OCI-LY3 (cell line): ENCODE measurements around the gene HOXA6.

ENCODE experiments used
- H2AFZ ChIP-seq: fragments of 200-600, 300-600 bp; shearing (Covaris generic); 2 replicates; pipeline ENCODE4 v1.6.0; 2014; ENCODE audit warnings: antibody characterized with exemption, low read depth, low read length
- H3K27ac ChIP-seq: fragments of 200-600, 300-600 bp; sonication (generic); 2 replicates; pipeline ENCODE4 v1.5.1; 2014; ENCODE audit warnings: mild to moderate bottlenecking, low read length, moderate library complexity, mixed read lengths
- H3K27me3 ChIP-seq: fragments of 200-600, 300-600 bp; sonication (generic); 2 replicates; pipeline ENCODE4 v1.6.1; 2014; ENCODE audit warnings: low read depth, low read length, mixed read lengths
- H3K36me3 ChIP-seq: fragments of 200-600, 300-600 bp; sonication (generic); replicated peaks from 2 replicates; pipeline ENCODE3; 2014; ENCODE audit warnings: low read depth, low read length, mixed read lengths
- H3K4me1 ChIP-seq: fragments of 300-600, 200-600 bp; sonication (generic); 2 replicates; pipeline ENCODE4 v1.6.1; 2014; ENCODE audit warnings: low read length, mixed read lengths
- H3K4me2 ChIP-seq: fragments of 200-600, 300-600 bp; sonication (generic); 2 replicates; pipeline ENCODE4 v1.6.1; 2014; ENCODE audit warnings: low read length, mixed read lengths
- H3K4me3 ChIP-seq: fragments of 300-600, 200-600 bp; sonication (generic); 2 replicates; pipeline ENCODE4 v1.5.1; 2014; ENCODE audit warnings: antibody characterized with exemption, mild to moderate bottlenecking, low read length, moderate library complexity
- H3K79me2 ChIP-seq: fragments of 300-600, 200-600 bp; shearing (Covaris generic); 2 replicates; pipeline ENCODE4 v1.6.1; 2014; ENCODE audit warnings: mild to moderate bottlenecking, low read length, mixed read lengths
- H3K9ac ChIP-seq: fragments of 300-600, 200-600 bp; shearing (Covaris generic); 2 replicates; pipeline ENCODE4 v1.6.0; 2014; ENCODE audit warnings: mild to moderate bottlenecking, low read length, moderate library complexity
- H3K9me3 ChIP-seq: fragments of 200-600, 300-600 bp; shearing (Covaris generic); 2 replicates; pipeline ENCODE4 v1.6.1; 2014; ENCODE audit warnings: low read length, mixed read lengths; ENCODE audit not compliant: insufficient read depth
- H4K20me1 ChIP-seq: fragments of 200-600, 300-600 bp; sonication (generic); 2 replicates; pipeline ENCODE4 v1.6.1; 2016; ENCODE audit warnings: low read length, mixed read lengths; ENCODE audit not compliant: insufficient read depth
- EZH2phosphoT487 ChIP-seq: fragments of 200-600 bp; shearing (Covaris generic); IDR thresholded peaks from 2 replicates; pipeline ENCODE4 v1.6.1; 2018; ENCODE audit warnings: antibody characterized with exemption, mixed run types, low read depth
- TF ChIP-seq, protein P1 (sequence below): fragments of 200-600, 300-600 bp; sonication (generic); IDR thresholded peaks from 2 replicates; pipeline ENCODE4 v1.5.1; 2014; ENCODE audit warnings: antibody characterized with exemption, low read length, low read depth

HOXA6 gene

DNA sequence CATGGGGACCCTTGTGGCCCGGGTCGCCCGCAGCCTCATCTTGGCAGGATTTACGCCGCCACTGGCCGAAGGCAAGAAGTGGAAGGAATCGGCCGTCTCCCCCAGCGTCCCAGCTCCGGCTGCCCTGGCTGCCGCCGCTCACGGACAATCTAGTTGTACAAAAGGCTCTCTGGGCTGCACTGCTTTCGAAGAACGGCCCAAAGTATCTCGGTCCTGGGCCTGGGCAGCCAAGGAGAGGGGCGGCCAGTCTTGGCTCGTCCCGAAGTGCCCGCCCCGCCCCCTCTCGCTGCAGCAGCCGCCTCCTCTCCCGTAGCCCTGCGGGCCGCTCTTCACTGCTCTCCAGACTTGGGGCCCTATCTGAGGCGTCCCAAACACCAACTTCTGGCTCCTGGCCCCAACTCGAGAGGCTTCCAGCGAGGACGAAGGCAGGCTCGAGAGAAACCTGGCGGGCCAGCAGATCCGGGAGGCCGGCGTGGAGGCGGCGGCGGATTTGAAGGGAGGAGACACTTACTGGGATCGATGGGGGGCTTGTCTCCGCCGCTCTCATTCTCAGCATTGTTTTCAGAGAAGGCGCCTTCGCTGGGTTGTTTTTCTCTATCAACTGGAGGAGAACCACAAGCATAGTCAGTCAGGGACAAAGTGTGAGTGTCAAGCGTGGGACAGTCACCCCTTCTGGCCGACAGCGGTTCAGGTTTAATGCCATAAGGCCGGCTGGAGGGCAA, 17.0 kb upstream of the HOXA6 start:
- H3K9me3 ChIP-seq = no peaks in the 10 kb centered on the region
- no peaks in the 10 kb centered on the region for H4K20me1 ChIP-seq
- 0 out of 2 replicates have a peak, but pooled peaks cover 5% of the 10 kb centered on the region for H3K4me1 ChIP-seq
- no peak overlapping the region for H3K27ac ChIP-seq
- H3K27me3 ChIP-seq = no peaks in the 10 kb centered on the region
- no peaks in the 10 kb centered on the region for H3K36me3 ChIP-seq
- TF ChIP-seq, protein P1, sequence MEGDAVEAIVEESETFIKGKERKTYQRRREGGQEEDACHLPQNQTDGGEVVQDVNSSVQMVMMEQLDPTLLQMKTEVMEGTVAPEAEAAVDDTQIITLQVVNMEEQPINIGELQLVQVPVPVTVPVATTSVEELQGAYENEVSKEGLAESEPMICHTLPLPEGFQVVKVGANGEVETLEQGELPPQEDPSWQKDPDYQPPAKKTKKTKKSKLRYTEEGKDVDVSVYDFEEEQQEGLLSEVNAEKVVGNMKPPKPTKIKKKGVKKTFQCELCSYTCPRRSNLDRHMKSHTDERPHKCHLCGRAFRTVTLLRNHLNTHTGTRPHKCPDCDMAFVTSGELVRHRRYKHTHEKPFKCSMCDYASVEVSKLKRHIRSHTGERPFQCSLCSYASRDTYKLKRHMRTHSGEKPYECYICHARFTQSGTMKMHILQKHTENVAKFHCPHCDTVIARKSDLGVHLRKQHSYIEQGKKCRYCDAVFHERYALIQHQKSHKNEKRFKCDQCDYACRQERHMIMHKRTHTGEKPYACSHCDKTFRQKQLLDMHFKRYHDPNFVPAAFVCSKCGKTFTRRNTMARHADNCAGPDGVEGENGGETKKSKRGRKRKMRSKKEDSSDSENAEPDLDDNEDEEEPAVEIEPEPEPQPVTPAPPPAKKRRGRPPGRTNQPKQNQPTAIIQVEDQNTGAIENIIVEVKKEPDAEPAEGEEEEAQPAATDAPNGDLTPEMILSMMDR = no peak
- no peak for TF ChIP-seq EZH2phosphoT487
- no peak overlapping the region for H3K4me2 ChIP-seq
- no peaks in the 10 kb centered on the region for H3K79me2 ChIP-seq
- H3K9ac ChIP-seq = no peak overlapping the region
- no peak overlapping the region for H2AFZ ChIP-seq
- no peak overlapping the region for H3K4me3 ChIP-seq

DNA sequence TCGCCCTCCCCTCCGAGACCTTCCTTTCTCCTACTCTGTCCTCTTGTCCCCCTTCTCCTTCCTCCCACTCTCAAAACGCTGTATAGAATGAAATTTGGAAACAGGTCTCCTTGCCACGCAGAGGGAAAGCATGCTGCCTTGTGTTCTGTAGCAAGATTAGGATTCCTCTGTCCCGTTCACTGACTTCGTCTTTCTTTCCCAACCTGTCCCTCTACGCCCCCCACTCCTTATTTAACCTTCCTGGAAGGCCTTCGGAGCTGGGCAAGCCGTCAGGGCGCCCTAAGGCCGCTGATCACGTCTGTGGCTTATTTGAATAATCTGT, 16.4 kb upstream of the HOXA6 start:
- TF ChIP-seq EZH2phosphoT487 = no peak
- TF ChIP-seq, protein P1 = no peak
- H3K4me2 ChIP-seq = no peak overlapping the region

DNA sequence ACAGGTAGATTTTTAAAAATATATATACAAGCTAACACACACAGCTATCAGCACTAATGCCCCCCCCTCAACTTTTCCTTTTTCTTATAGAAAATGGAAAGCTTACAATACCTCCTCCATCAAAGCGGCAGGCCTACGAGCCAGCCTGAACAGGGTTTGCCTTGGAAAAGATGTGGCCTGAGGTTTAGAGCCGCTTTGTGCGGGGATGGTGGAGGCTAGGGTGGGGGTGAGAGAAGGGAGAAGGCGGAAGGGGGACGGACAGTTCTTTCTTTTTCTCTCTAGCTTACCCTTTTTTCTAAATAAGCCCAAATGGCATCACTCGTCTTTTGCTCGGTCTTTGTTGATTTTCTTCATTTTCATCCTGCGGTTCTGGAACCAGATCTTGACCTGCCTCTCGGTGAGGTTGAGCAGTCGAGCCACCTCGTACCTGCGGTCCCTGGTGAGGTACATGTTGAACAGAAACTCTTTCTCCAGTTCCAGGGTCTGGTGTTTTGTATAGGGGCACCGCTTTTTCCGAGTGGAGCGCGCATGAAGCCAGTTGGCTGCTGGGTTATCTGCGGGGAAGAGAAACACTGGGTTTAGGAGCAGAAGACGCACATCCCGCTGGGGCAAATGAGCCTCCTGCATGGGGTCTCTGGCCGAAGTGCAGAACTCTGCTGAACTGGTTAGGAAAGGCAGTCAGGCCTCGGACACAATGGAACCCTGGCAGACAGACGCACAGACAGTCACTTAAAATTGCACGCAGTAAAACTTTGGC, 15.9 kb upstream of the HOXA6 start:
- H3K4me2 ChIP-seq = no peak overlapping the region
- H3K36me3 ChIP-seq = no peaks in the 10 kb centered on the region
- no peaks in the 10 kb centered on the region for H3K9me3 ChIP-seq
- TF ChIP-seq, protein P1 = no peak
- no peak for TF ChIP-seq EZH2phosphoT487
- H3K9ac ChIP-seq = no peak overlapping the region
- H3K27ac ChIP-seq = no peak overlapping the region
- no peak overlapping the region for H3K4me3 ChIP-seq
- 0 out of 2 replicates have a peak, but pooled peaks cover 5% of the 10 kb centered on the region for H3K4me1 ChIP-seq
- no peaks in the 10 kb centered on the region for H4K20me1 ChIP-seq
- no peaks in the 10 kb centered on the region for H3K79me2 ChIP-seq
- no peak overlapping the region for H2AFZ ChIP-seq
- no peaks in the 10 kb centered on the region for H3K27me3 ChIP-seq

More for the DNA sequence above, 16.4 kb upstream of the HOXA6 start:
- H4K20me1 ChIP-seq = no peaks in the 10 kb centered on the region
- no peaks in the 10 kb centered on the region for H3K79me2 ChIP-seq
- no peak overlapping the region for H3K4me3 ChIP-seq
- no peaks in the 10 kb centered on the region for H3K9me3 ChIP-seq
- no peak overlapping the region for H2AFZ ChIP-seq
- H3K27ac ChIP-seq = no peak overlapping the region
- 0 out of 2 replicates have a peak, but pooled peaks cover 5% of the 10 kb centered on the region for H3K4me1 ChIP-seq
- H3K9ac ChIP-seq = no peak overlapping the region
- H3K27me3 ChIP-seq = no peaks in the 10 kb centered on the region
- no peaks in the 10 kb centered on the region for H3K36me3 ChIP-seq

DNA sequence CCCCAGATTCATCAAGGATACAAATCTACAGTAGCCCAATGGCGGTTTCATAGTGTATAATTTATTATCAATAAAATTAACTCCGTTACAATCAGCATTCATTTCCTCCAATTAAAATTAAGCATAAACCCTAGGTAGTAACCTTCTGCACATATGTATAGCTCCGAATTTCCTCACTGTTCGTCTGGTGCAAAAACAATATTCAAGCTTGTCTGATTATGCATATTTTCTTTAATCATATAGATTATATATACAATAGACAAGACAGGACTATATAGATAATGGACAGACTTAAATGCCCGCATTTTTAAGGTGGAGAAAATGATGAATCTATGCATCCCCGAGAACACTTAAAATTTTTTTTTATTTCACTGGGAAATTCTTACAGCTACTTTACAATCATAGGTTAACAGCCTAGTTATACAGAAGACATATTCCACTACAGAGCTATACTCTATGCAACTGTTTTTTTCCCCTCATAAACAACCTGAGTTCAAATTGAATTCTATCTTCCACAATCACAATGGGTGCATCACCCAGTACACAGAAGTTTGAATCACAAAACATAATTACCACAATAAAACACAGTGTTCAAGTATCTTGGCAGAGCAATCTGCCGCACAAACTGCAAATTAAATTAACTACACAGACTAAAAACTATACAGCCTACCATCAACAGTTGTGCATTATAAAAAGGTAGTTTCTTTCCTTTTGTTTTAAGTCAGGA, 15.2 kb upstream of the HOXA6 start:
- Histone ChIP-seq H3K9ac (no peak overlapping the region), H3K27me3 (no peaks in the 10 kb centered on the region), H3K9me3 (no peaks in the 10 kb centered on the region), H3K4me1 (0 out of 2 replicates have a peak, but pooled peaks cover 5% of the 10 kb centered on the region), H3K79me2 (no peaks in the 10 kb centered on the region), H3K27ac (no peak overlapping the region), H3K36me3 (no peaks in the 10 kb centered on the region), H3K4me3 (no peak overlapping the region), H2AFZ (no peak overlapping the region), H3K4me2 (no peak overlapping the region), H4K20me1 (no peaks in the 10 kb centered on the region)
- TF ChIP-seq, protein P1 = no peak
- TF ChIP-seq EZH2phosphoT487 = no peak
